ENCODE results near the gene ABCA3. TPM values are rescaled to one million over a fixed set of nuclear protein-coding genes. Genes with fewer than 3 reads are reported as not detected.

Gene ABCA3
- total and polyA plus RNA-seq, 2 donors (not counting 1 experiment from before 2014, with no cell fraction given) = 1.7 to 6.1 TPM

GRCh38 chr16:2251296-2252111 is 89.0 kb downstream of the ABCA3 start, which contains the start of gene ECI1:
Gene ECI1, minus strand, starts transcription at chr16:2251587. Its CDS starts 21 bp downstream, at chr16:2251566.
- Histone ChIP-seq H4K20me1 (ENCODE audit: control insufficient read depth, extremely low read depth, insufficient read depth, low read length) (no peaks in the 10 kb centered on the region), H2AFZ (ENCODE audit: low read length) (no peak within 1 kb of the TSS), H3K27me3 (ENCODE audit: control insufficient read depth, insufficient read depth, low read length) (no peaks in the 10 kb centered on the region), H3K9ac (ENCODE audit: insufficient read depth, low read length) (peak within 1 kb of the TSS; percentile 77), H3K79me2 (ENCODE audit: control insufficient read depth, insufficient read depth, low read length) (peaks cover 10% of the 10 kb centered on the region), H3K4me2 (ENCODE audit: extremely low read depth, insufficient read depth, low read length) (peak within 1 kb of the TSS; percentile 84), H3K4me1 (ENCODE audit: control insufficient read depth, extremely low read depth, insufficient read depth, low read length) (peaks cover 7% of the 10 kb centered on the region), H3K36me3 (ENCODE audit: control insufficient read depth, insufficient read depth, low read length) (peaks cover 16% of the 10 kb centered on the region), H3K27ac (ENCODE audit: insufficient read depth, low read length) (peak within 1 kb of the TSS; percentile 72), H3K9me3 (ENCODE audit: control insufficient read depth, insufficient read depth, low read depth, low read length) (no peaks in the 10 kb centered on the region), H3K4me3 (replicated peaks in 1 of 4; ENCODE audit: control extremely low read depth in 1 of 4, insufficient read depth in 1 of 4, low read depth in 3 of 4, low read length in 4 of 4) (peak within 1 kb of the TSS; percentile 60 to 69 (median 66))
- DNase-seq (ENCODE audit: low read depth in 2 of 2) = peak; percentile 93 to 95
- TF ChIP-seq CTCF (conservative IDR thresholded peaks at IDR 0.05 in 1 of 2, IDR thresholded peaks at IDR 0.05 in 1 of 2; ENCODE audit: low read depth in 1 of 2, low read length in 2 of 2) = peak; percentile 44 to 56
- no peak for TF ChIP-seq EZH2 (IDR thresholded peaks at IDR 0.05; ENCODE audit: low read length, missing control alignments)

- Histone ChIP-seq H3K36me3 (ENCODE audit: control insufficient read depth, insufficient read depth, low read length) (peaks cover 20% of the 10 kb centered on the region), H3K4me2 (ENCODE audit: extremely low read depth, insufficient read depth, low read length) (peak overlapping the region; percentile 84), H3K4me1 (ENCODE audit: control insufficient read depth, extremely low read depth, insufficient read depth, low read length) (peaks cover 7% of the 10 kb centered on the region), H3K79me2 (ENCODE audit: control insufficient read depth, insufficient read depth, low read length) (peaks cover 9% of the 10 kb centered on the region), H3K9me3 (ENCODE audit: control insufficient read depth, insufficient read depth, low read depth, low read length) (no peaks in the 10 kb centered on the region), H3K27ac (ENCODE audit: insufficient read depth, low read length) (peak overlapping the region; percentile 72), H3K9ac (ENCODE audit: insufficient read depth, low read length) (peak overlapping the region; percentile 77), H4K20me1 (ENCODE audit: control insufficient read depth, extremely low read depth, insufficient read depth, low read length) (no peaks in the 10 kb centered on the region), H3K4me3 (replicated peaks in 1 of 4; ENCODE audit: control extremely low read depth in 1 of 4, insufficient read depth in 1 of 4, low read depth in 3 of 4, low read length in 4 of 4) (peak overlapping the region; percentile 60 to 69 (median 66)), H3K27me3 (ENCODE audit: control insufficient read depth, insufficient read depth, low read length) (no peaks in the 10 kb centered on the region), H2AFZ (ENCODE audit: low read length) (no peak overlapping the region)
- DNase-seq (ENCODE audit: low read depth in 2 of 2) = peak in 1 of 2 donors; percentile 22
- TF ChIP-seq EZH2 (IDR thresholded peaks at IDR 0.05; ENCODE audit: low read length, missing control alignments) = no peak
- no peak for TF ChIP-seq CTCF (conservative IDR thresholded peaks at IDR 0.05 in 1 of 2, IDR thresholded peaks at IDR 0.05 in 1 of 2; ENCODE audit: low read depth in 1 of 2, low read length in 2 of 2)
Measured at GRCh38 chr16:2250652-2251295, 89.8 kb downstream of the ABCA3 start.

GRCh38 chr16:2246301-2246885 is 94.1 kb downstream of the ABCA3 start:
- Histone ChIP-seq H4K20me1 (ENCODE audit: control insufficient read depth, extremely low read depth, insufficient read depth, low read length) (no peaks in the 10 kb centered on the region), H3K36me3 (ENCODE audit: control insufficient read depth, insufficient read depth, low read length) (peaks cover 26% of the 10 kb centered on the region), H3K9me3 (ENCODE audit: control insufficient read depth, insufficient read depth, low read depth, low read length) (no peaks in the 10 kb centered on the region), H3K4me2 (ENCODE audit: extremely low read depth, insufficient read depth, low read length) (no peak overlapping the region), H3K9ac (ENCODE audit: insufficient read depth, low read length) (no peak overlapping the region), H2AFZ (ENCODE audit: low read length) (no peak overlapping the region), H3K79me2 (ENCODE audit: control insufficient read depth, insufficient read depth, low read length) (peaks cover 9% of the 10 kb centered on the region), H3K27ac (ENCODE audit: insufficient read depth, low read length) (no peak overlapping the region), H3K4me3 (replicated peaks in 1 of 4; ENCODE audit: control extremely low read depth in 1 of 4, insufficient read depth in 1 of 4, low read depth in 3 of 4, low read length in 4 of 4) (no peak overlapping the region), H3K4me1 (ENCODE audit: control insufficient read depth, extremely low read depth, insufficient read depth, low read length) (no peaks in the 10 kb centered on the region), H3K27me3 (ENCODE audit: control insufficient read depth, insufficient read depth, low read length) (no peaks in the 10 kb centered on the region)
- no peak for TF ChIP-seq CTCF (conservative IDR thresholded peaks at IDR 0.05 in 1 of 2, IDR thresholded peaks at IDR 0.05 in 1 of 2; ENCODE audit: low read depth in 1 of 2, low read length in 2 of 2)
- no peak for TF ChIP-seq EZH2 (IDR thresholded peaks at IDR 0.05; ENCODE audit: low read length, missing control alignments)
- DNase-seq (ENCODE audit: low read depth in 2 of 2) = no peak

All from fibroblast of lung (primary cell).